ENCODE results near the gene ALPP.
"Not testable (repeated sequence)": the region's sequence is repeated elsewhere in the genome, so short reads cannot be mapped to it uniquely, and the experiment has no call there.

The ALPP gene

DNA sequence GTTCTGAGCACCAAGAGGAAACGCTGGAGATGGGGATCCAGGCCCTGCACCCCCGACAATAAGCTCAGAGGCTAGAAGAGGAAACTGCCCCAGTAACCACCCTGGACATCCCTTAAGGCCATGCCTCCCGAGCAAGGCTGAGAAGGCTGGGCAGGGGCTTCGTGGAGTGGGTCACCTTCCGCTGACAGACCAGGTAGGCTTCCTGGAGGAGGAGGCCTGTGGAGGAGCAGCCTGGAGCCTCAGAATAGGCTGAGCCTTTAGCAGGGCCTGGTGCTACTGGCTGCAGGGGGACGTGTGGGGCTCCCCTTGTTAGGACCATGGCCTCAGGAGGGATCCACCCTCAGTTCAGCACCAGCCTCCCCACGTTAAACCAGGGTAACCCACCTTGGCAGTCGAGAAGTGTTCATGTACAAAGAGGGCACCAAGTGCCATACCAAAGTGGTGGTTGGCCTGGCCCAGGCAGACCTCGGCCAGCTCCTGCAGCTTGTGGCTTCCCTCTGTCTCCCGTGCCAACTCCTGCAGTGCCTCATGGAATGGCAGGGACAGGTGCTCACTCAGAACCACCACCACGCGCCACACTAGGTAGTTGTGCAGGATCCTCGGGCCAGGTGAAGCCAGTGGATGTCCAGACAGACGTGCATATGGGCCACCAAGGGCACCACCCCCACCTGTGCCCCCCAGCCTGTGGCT lies 28.5 kb upstream of the ALPP start:
- Histone ChIP-seq H3K36me3 (ENCODE audit: insufficient read depth, low read length) (no peaks in the 10 kb centered on the region), H3K4me1 (ENCODE audit: insufficient read depth, low read length) (no peaks in the 10 kb centered on the region), H3K9me3 (ENCODE audit: control insufficient read depth, insufficient read depth, low read length) (no peaks in the 10 kb centered on the region), H3K9ac (ENCODE audit: low read depth, low read length) (no peak overlapping the region)

- Histone ChIP-seq H3K36me3 (ENCODE audit: insufficient read depth, low read length) (no peaks in the 10 kb centered on the region), H3K9ac (ENCODE audit: low read depth, low read length) (no peak overlapping the region), H3K9me3 (ENCODE audit: control insufficient read depth, insufficient read depth, low read length) (no peaks in the 10 kb centered on the region), H3K4me1 (ENCODE audit: insufficient read depth, low read length) (no peaks in the 10 kb centered on the region)
Measured at GRCh38 chr2:232350804-232351685, 27.5 kb upstream of the ALPP start.

- H3K9me3 ChIP-seq (ENCODE audit: control insufficient read depth, insufficient read depth, low read length) = no peaks in the 10 kb centered on the region
- no peaks in the 10 kb centered on the region for H3K4me1 ChIP-seq (ENCODE audit: insufficient read depth, low read length)
- no peak overlapping the region for H3K9ac ChIP-seq (ENCODE audit: low read depth, low read length)
- H3K36me3 ChIP-seq (ENCODE audit: insufficient read depth, low read length) = no peaks in the 10 kb centered on the region
Measured at GRCh38 chr2:232351686-232352510, 26.7 kb upstream of the ALPP start.

DNA sequence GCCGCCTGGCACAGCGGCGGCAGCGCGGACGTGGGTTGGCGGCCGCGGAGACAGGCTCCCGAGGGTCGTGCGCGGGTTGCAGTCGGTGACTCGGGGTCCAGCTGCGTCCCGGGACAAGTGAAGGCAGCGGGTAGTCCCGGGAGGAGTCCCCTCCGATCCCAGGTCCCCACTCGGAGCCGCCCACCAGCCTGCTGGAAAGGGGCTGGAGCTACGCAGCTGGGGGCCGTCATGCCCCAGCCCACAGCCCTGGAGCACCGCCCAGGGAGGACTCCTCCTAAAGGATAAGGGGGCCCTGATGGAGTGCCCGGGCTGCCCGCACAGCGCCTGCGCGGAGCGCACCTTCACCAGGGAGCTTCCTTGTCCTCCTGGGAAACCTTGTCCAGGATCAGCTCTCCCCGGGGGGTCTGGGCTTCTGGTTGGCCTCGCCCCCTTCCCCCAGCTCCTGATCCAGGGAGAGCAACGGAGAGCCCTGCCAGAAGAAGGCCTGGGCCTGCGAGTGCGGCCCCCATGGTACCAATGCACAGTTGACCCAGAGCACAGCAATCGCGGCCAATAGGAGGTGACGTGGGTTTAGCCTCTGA lies 25.9 kb upstream of the ALPP start:
- Histone ChIP-seq H3K9ac (ENCODE audit: low read depth, low read length) (no peak overlapping the region), H3K36me3 (ENCODE audit: insufficient read depth, low read length) (no peaks in the 10 kb centered on the region), H3K4me1 (ENCODE audit: insufficient read depth, low read length) (no peaks in the 10 kb centered on the region), H3K9me3 (ENCODE audit: control insufficient read depth, insufficient read depth, low read length) (no peaks in the 10 kb centered on the region)

GRCh38 chr2:232353096-232353495 lies 25.5 kb upstream of the ALPP start:
- Histone ChIP-seq H3K4me1 (ENCODE audit: insufficient read depth, low read length) (no peaks in the 10 kb centered on the region), H3K9ac (ENCODE audit: low read depth, low read length) (no peak overlapping the region), H3K36me3 (ENCODE audit: insufficient read depth, low read length) (no peaks in the 10 kb centered on the region), H3K9me3 (ENCODE audit: control insufficient read depth, insufficient read depth, low read length) (no peaks in the 10 kb centered on the region)

- Histone ChIP-seq H3K9ac (ENCODE audit: low read depth, low read length) (no peak overlapping the region), H3K36me3 (ENCODE audit: insufficient read depth, low read length) (no peaks in the 10 kb centered on the region), H3K9me3 (ENCODE audit: control insufficient read depth, insufficient read depth, low read length) (no peaks in the 10 kb centered on the region), H3K4me1 (ENCODE audit: insufficient read depth, low read length) (no peaks in the 10 kb centered on the region)
Measured at GRCh38 chr2:232353660-232354059, 24.9 kb upstream of the ALPP start.

DNA sequence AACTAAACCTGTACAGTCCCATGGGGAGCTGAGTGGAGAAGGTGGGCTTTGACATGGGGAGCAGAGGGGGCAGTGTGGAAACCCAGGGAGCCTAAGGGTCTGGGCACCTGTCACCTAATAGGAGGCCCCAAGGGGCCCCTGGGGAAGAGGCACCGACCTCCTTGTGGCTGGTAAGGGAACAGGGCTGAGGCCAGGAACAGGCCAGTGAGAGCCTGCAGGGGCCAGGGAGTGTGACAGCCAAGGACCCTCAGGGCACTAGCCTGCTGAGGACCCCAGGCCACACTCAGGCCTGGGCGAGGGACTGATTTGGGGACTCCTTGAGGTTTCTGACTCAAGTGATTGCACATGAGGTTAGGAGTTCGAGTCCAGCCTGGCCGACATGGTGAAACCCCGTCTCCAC lies 24.5 kb upstream of the ALPP start:
- Histone ChIP-seq H3K4me1 (ENCODE audit: insufficient read depth, low read length) (no peaks in the 10 kb centered on the region), H3K36me3 (ENCODE audit: insufficient read depth, low read length) (no peaks in the 10 kb centered on the region), H3K9ac (ENCODE audit: low read depth, low read length) (no peak overlapping the region), H3K9me3 (ENCODE audit: control insufficient read depth, insufficient read depth, low read length) (no peaks in the 10 kb centered on the region)

DNA sequence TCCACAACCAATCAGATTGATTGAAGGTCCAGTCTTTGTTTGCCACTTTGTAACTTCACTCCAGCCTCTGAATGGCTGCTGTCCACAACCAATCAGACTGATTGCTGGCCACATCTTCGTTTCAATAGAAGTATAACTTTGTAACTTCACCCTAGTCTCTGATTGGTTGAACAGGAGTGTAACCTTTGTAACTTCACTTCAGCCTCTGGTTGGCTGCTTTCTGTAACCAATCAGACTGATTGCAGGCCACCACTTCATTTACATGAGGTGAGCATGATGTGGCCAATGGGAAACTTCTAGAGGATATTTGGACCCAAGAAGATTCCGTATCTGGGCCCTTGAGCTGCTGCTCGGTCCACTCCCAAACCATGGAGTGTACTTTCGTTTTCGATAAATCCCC lies 16.9 kb upstream of the ALPP start:
- H3K9ac ChIP-seq (ENCODE audit: low read depth, low read length) = no peak overlapping the region
- no peaks in the 10 kb centered on the region for H3K9me3 ChIP-seq (ENCODE audit: control insufficient read depth, insufficient read depth, low read length)
- no peaks in the 10 kb centered on the region for H3K4me1 ChIP-seq (ENCODE audit: insufficient read depth, low read length)
- no peaks in the 10 kb centered on the region for H3K36me3 ChIP-seq (ENCODE audit: insufficient read depth, low read length)

GRCh38 chr2:232362174-232362900 lies 16.2 kb upstream of the ALPP start:
- H3K36me3 ChIP-seq (ENCODE audit: insufficient read depth, low read length) = no peaks in the 10 kb centered on the region
- H3K9ac ChIP-seq (ENCODE audit: low read depth, low read length) = no peak overlapping the region

GRCh38 chr2:232363064-232363783 lies 15.3 kb upstream of the ALPP start:
- not testable (repeated sequence) for H3K9ac ChIP-seq (ENCODE audit: low read depth, low read length); H3K4me1 ChIP-seq (ENCODE audit: insufficient read depth, low read length); H3K9me3 ChIP-seq (ENCODE audit: control insufficient read depth, insufficient read depth, low read length); H3K36me3 ChIP-seq (ENCODE audit: insufficient read depth, low read length)

More at GRCh38 chr2:232362174-232362900, 16.2 kb upstream of the ALPP start:
- Histone ChIP-seq H3K4me1 (ENCODE audit: insufficient read depth, low read length) (no peaks in the 10 kb centered on the region), H3K9me3 (ENCODE audit: control insufficient read depth, insufficient read depth, low read length) (no peaks in the 10 kb centered on the region)

DNA sequence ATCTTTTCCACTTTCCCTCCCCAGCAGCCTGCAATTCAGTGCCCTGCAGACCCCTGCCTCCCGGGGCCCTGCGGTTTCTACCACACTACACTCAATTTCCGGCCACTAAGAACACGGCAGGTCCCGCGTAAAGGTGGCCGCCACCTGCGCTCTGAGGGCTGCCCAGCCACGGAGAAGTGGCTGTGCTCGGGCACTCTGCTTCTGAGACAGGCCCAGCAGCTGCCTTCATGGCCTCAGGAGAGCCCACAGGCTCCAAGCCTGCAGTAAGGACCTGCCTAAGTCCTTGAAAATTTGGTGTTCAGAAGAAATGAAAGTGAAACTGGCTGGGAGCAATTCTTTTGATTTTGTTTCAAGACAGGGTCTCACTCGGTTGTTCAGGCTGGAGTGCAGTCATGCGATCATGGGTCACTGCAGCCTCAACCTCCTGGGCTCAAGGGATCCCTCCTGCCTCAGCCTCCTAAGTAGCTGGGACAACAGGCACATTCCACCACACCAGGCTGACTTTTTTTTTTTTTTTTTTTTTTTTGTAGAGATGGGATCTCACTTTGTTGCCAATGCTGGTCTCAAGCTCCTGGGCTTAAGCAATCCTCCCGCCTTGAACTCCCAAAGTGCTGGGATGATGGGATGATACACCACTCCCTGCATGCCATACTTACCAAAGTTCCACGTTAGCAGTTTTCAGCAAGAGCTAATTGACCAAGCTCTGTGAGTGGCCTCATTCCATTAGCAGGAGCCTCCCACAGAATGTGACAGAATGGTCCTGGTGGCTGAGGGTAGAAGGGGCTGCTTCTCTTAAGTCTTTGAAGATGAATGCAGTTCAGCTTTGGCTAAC lies 14.6 kb upstream of the ALPP start:
- no peaks in the 10 kb centered on the region for H3K9me3 ChIP-seq (ENCODE audit: control insufficient read depth, insufficient read depth, low read length)
- peaks cover 12% of the 10 kb centered on the region; the same call in 1 of the 2 replicates for H3K4me1 ChIP-seq (ENCODE audit: insufficient read depth, low read length)
- no peak overlapping the region for H3K9ac ChIP-seq (ENCODE audit: low read depth, low read length)
- no peaks in the 10 kb centered on the region for H3K36me3 ChIP-seq (ENCODE audit: insufficient read depth, low read length)

DNA sequence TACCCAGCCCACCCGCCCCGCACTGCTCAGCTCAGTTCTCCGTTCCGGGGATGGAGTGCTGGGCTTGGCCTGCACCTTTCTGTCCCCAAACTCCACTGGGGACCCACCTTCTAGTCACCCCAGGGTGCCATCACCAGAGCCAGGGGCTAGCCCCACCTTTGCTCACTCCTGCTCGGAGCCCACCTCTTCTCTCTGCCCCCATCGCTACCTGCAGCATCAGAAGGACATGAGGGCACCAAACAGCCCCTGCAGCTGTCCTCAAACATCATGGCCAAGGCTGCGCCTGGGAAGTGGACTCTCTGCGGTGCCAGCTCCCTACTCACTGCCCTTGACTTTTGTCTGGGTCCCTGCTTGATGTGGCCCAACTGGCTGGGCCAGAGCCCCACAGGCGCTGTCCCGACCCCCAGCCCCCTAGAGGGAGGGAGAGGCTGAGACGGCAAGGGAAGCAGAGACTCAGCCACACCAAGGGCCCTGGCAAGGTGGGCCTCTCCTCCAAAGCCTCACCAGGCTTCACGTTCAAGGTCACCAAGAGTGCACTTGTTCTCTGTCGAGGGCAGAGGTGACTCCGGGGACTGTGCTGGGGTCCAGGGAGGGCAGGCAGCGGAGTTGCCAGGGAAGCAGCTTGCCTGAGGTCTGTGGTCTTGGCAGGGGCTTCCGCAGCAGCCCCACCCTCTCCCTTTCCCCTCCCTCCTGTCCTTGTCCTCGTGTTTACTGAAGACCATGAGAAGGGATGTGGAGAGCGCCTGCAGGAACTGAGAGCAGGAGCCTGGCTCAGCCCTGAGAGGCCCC lies 13.6 kb upstream of the ALPP start:
- H3K9me3 ChIP-seq (ENCODE audit: control insufficient read depth, insufficient read depth, low read length); H3K9ac ChIP-seq (ENCODE audit: low read depth, low read length): not testable (repeated sequence)
- H3K4me1 ChIP-seq (ENCODE audit: insufficient read depth, low read length) = peaks cover 12% of the 10 kb centered on the region; the same call in 1 of the 2 replicates

More for the DNA sequence above, 13.6 kb upstream of the ALPP start:
- not testable (repeated sequence) for H3K36me3 ChIP-seq (ENCODE audit: insufficient read depth, low read length)

All from ES-I3 (cell line).